HepG2 (cell line): ENCODE results near the gene PODN. TPM values are rescaled to one million over a fixed set of nuclear protein-coding genes. Genes with fewer than 3 reads are reported as not detected.

Experiments used
- CAMTA2 ChIP-seq: sonication (generic); formaldehyde crosslinking; IDR thresholded peaks from 2 replicates; pipeline ENCODE4 v1.4.0; 2020; ENCODE audit warnings: mild to moderate bottlenecking, missing genetic modification reagents, borderline replicate concordance
- CREBL2 ChIP-seq: sonication (generic); formaldehyde crosslinking; IDR thresholded peaks from 2 replicates; pipeline ENCODE4 v1.8.1; 2023; ENCODE audit warnings: missing genetic modification reagents, mild to moderate bottlenecking, borderline replicate concordance
- ESRRA ChIP-seq: sonication (generic); formaldehyde crosslinking; IDR thresholded peaks from 2 replicates; pipeline ENCODE4 v1.5.1; 2020; ENCODE audit warnings: mild to moderate bottlenecking, low read depth, missing genetic modification reagents
- GPBP1L1 ChIP-seq: sonication (generic); formaldehyde crosslinking; IDR thresholded peaks from 2 replicates; pipeline ENCODE4 v1.5.0; 2020; ENCODE audit warnings: mild to moderate bottlenecking, missing genetic modification reagents
- HOXA3 ChIP-seq: sonication (generic); formaldehyde crosslinking; IDR thresholded peaks from 2 replicates; pipeline ENCODE4 v1.5.0; 2020; ENCODE audit warnings: missing genetic modification reagents
- IRF9 ChIP-seq: sonication (generic); formaldehyde crosslinking; IDR thresholded peaks from 2 replicates; pipeline ENCODE4 v1.8.0; 2022; ENCODE audit warnings: missing genetic modification reagents, mild to moderate bottlenecking, borderline replicate concordance
- MED13 ChIP-seq: sonication (generic); formaldehyde crosslinking; IDR thresholded peaks from 2 replicates; pipeline ENCODE4 v1.5.0; 2020; ENCODE audit warnings: missing genetic modification reagents
- MED8 ChIP-seq: sonication (generic); formaldehyde crosslinking; IDR thresholded peaks from 2 replicates; pipeline ENCODE4 v1.8.1; 2023; ENCODE audit warnings: mild to moderate bottlenecking, missing genetic modification reagents; ENCODE audit not compliant: insufficient replicate concordance
- MTF1 ChIP-seq: sonication (generic); formaldehyde crosslinking; IDR thresholded peaks from 2 replicates; pipeline ENCODE4 v1.5.0; 2020; ENCODE audit warnings: missing genetic modification reagents
- NKX3-1 ChIP-seq: sonication (generic); formaldehyde crosslinking; IDR thresholded peaks from 2 replicates; pipeline ENCODE4 v1.5.0; 2020; ENCODE audit warnings: missing genetic modification reagents
- NR2C2 ChIP-seq: sonication (generic); formaldehyde crosslinking; IDR thresholded peaks from 2 replicates; pipeline ENCODE4 v1.4.0; 2020; ENCODE audit warnings: missing genetic modification reagents, mild to moderate bottlenecking, moderate library complexity, borderline replicate concordance
- RCOR2 ChIP-seq: IDR thresholded peaks from 2 replicates; pipeline ENCODE4 v1.6.1; 2016; ENCODE audit warnings: missing biosample characterization, missing genetic modification reagents
- SIN3A ChIP-seq: IDR thresholded peaks from 2 replicates; pipeline ENCODE4 v1.6.1; 2011; ENCODE audit warnings: low read depth, mild to moderate bottlenecking, control low read depth, low read length, borderline replicate concordance
- SMARCC2 ChIP-seq: fragments of 450-650 bp; IDR thresholded peaks from 2 replicates; pipeline ENCODE4 v1.6.1; 2017; ENCODE audit warnings: antibody characterized with exemption, mild to moderate bottlenecking
- TP53 ChIP-seq: sonication (generic); formaldehyde crosslinking; conservative IDR thresholded peaks from 2 replicates; pipeline ENCODE4 v1.4.0; 2020; ENCODE audit warnings: missing genetic modification reagents
- ZHX2 ChIP-seq, 2 experiments: sonication (generic) in 1 of 2; formaldehyde crosslinking in 1 of 2; IDR thresholded peaks; 2 replicates each; pipeline versions ENCODE4 v1.6.1 to v1.9.0; 2014 to 2022; ENCODE audit warnings: antibody characterized with exemption in 1 of 2, borderline replicate concordance in 1 of 2, inconsistent platforms in 1 of 2, low read depth in 1 of 2, missing genetic modification reagents in 1 of 2
- ZNF383 ChIP-seq: sonication (generic); formaldehyde crosslinking; IDR thresholded peaks from 2 replicates; pipeline ENCODE4 v1.4.0; 2020; ENCODE audit warnings: missing genetic modification reagents, mild to moderate bottlenecking, borderline replicate concordance
- ZNF83 ChIP-seq: sonication (generic); formaldehyde crosslinking; IDR thresholded peaks from 2 replicates; pipeline ENCODE4 v1.4.0; 2020; ENCODE audit warnings: missing genetic modification reagents, mild to moderate bottlenecking, borderline replicate concordance
- ZNF841 ChIP-seq: sonication (generic); formaldehyde crosslinking; IDR thresholded peaks from 2 replicates; pipeline ENCODE4 v1.8.1; 2023; ENCODE audit warnings: missing genetic modification reagents, borderline replicate concordance
- polyA plus RNA-seq, 8 experiments: library from polyadenylated mRNA; depleted of rRNA in 3 of 8; stranded (reverse) in 7 of 8; unstranded in 1 of 8; fragments of >200 nt; fragmentation: Illumina TruSeq in 4 of 8; extraction: Trizol in 4 of 8; gene quantifications; 2 replicates each; pipeline versions ENCODE4 v1.2.1 to v1.2.3, GENCODE V29; 2011 to 2016; ENCODE audit warnings: low read depth in 4 of 8, missing spikeins in 1 of 8, mixed read lengths in 1 of 8; ENCODE audit not compliant: insufficient read depth in 1 of 8
- total RNA-seq, 5 experiments: library from RNA; depleted of rRNA; stranded (reverse); fragments of >200 nt; fragmentation: Illumina TruSeq; extraction: Trizol; gene quantifications; 2 replicates each; pipeline ENCODE4 v1.2.3, GENCODE V29; 2016; ENCODE audit warnings: low read depth in 1 of 5

The PODN gene
- total and polyA plus RNA-seq, 2 of the 13 experiments (the other 11 are each of a cell fraction or from before 2014, with no cell fraction given) = 0.13 TPM; not detected in 1

GRCh38 chr1:53121319-53122172, 59.5 kb downstream of the PODN start (continued):
- TF ChIP-seq ZHX2 (IDR thresholded peaks at IDR 0.05; ENCODE audit: low read depth) (no peak), ZHX2 (CRISPR knock-in tag; IDR thresholded peaks at IDR 0.05; ENCODE audit: borderline replicate concordance) (no peak), RCOR2 (CRISPR knock-in tag) (no peak), NKX3-1 (no peak), ZNF83 (CRISPR knock-in tag) (no peak), ZNF383 (CRISPR knock-in tag) (no peak), TP53 (CRISPR knock-in tag) (no peak), MED13 (CRISPR knock-in tag) (no peak), MTF1 (CRISPR knock-in tag) (no peak), GPBP1L1 (CRISPR knock-in tag) (no peak), CAMTA2 (CRISPR knock-in tag) (no peak), HOXA3 (CRISPR knock-in tag) (peak; percentile 79; the same call in 1 of the 2 replicates), CREBL2 (CRISPR knock-in tag) (no peak; the same call in 1 of the 2 replicates), MED8 (no peak), IRF9 (CRISPR knock-in tag) (no peak), SIN3A (0 out of 2 replicates have a peak, but pooled peaks have one; percentile 60), ZNF841 (CRISPR knock-in tag) (no peak), NR2C2 (CRISPR knock-in tag) (0 out of 2 replicates have a peak, but pooled peaks have one; percentile 37), SMARCC2 (no peak), ESRRA (CRISPR knock-in tag) (peak; percentile 42; the same call in 1 of the 2 replicates)
